HepG2 (cell line): Measurements from ENCODE around the gene FGD3. TPM values are rescaled to one million over a fixed set of nuclear protein-coding genes. Genes with fewer than 3 reads are reported as not detected.

Experiments
- ATAC-seq: fragments of 200-7000 bp; cut with Tn5 transposase; 3 replicates; pipeline ENCODE4 v1.9.1; 2020; ENCODE audit warnings: mild to moderate bottlenecking, moderate library complexity
- BruUV-seq: library from RNA; stranded (reverse); fragments of 400-500 nt; replicated peaks from 2 replicates; lab custom pipeline; 2021; lab: Mats Ljungman, UMichigan
- CTCF ChIA-PET: fragments of 300-600 bp; formaldehyde crosslinking; extraction: SDS; loops from one replicate; lab custom pipeline; 2021; ENCODE audit warnings: low total read pairs, inconsistent platforms, low intra/inter-chr PET ratio; lab: Yijun Ruan, JAX
- POLR2A ChIA-PET: fragments of 350-600 bp; sonication (Branson Sonifier 250); formaldehyde crosslinking; loops from one replicate; lab custom pipeline; 2020; ENCODE audit warnings: antibody characterized with exemption, inconsistent platforms; lab: Yijun Ruan, JAX
- DNase-seq: peaks from one replicate; pipeline ENCODE4 v3.0.0-alpha.2; 2015; ENCODE audit warnings: low spot score
- FAIRE-seq: peaks from 3 replicates; lab custom pipeline; 2011; peaks lifted over from hg19 to GRCh38; lab: Jason Lieb, UNC
- H2AFZ ChIP-seq: one replicate; pipeline ENCODE4 v1.6.1; 2011; ENCODE audit warnings: low read length, inconsistent platforms
- H3K27ac ChIP-seq: fragments of 300-600 bp; 3 replicates; pipeline ENCODE4 v1.8.0; 2011; ENCODE audit warnings: mixed run types, mild to moderate bottlenecking, mixed read lengths, low read length, inconsistent platforms; ENCODE audit not compliant: insufficient read depth; ENCODE audit errors: extremely low read length
- H3K27me3 ChIP-seq, 2 experiments: fragments of 200-600 bp in 1 of 2; 2 replicates in 1 of 2; 3 replicates in 1 of 2; pipeline versions ENCODE4 v1.6.0 to v1.8.0; 2011; ENCODE audit warnings: low read length in 2 of 2, mild to moderate bottlenecking in 2 of 2, moderate library complexity in 2 of 2, inconsistent platforms in 1 of 2; ENCODE audit not compliant: insufficient read depth in 2 of 2, control insufficient read depth in 1 of 2
- H3K36me3 ChIP-seq, 2 experiments: fragments of 200-600 bp in 1 of 2; replicated peaks in 1 of 2; 2 replicates in 1 of 2; 3 replicates in 1 of 2; pipeline versions ENCODE4 v1.5.1 to v1.8.0; 2011; ENCODE audit warnings: low read length in 2 of 2, inconsistent platforms in 1 of 2; ENCODE audit not compliant: insufficient read depth in 2 of 2, control insufficient read depth in 1 of 2
- H3K4me1 ChIP-seq: 2 replicates; pipeline ENCODE4 v1.5.1; 2012; ENCODE audit warnings: low read length, inconsistent platforms; ENCODE audit not compliant: insufficient read depth
- H3K4me2 ChIP-seq: 2 replicates; pipeline ENCODE4 v1.6.0; 2011; ENCODE audit warnings: low read depth, low read length, inconsistent platforms
- H3K4me3 ChIP-seq, 3 experiments: fragments of 200-600 bp in 1 of 3; sonication (generic), shearing (Covaris generic) in 1 of 3; replicated peaks in 1 of 3; 2 replicates each; pipeline ENCODE4 v1.5.1; 2011 to 2016; ENCODE audit warnings: low read length in 3 of 3, inconsistent platforms in 2 of 3, low read depth in 2 of 3, mild to moderate bottlenecking in 2 of 3, control low read depth in 1 of 3, mixed read lengths in 1 of 3; ENCODE audit not compliant: insufficient read depth in 1 of 3
- H3K79me2 ChIP-seq: one replicate; pipeline ENCODE4 v1.6.1; 2011; ENCODE audit warnings: low read length, inconsistent platforms; ENCODE audit not compliant: insufficient read depth
- H3K9ac ChIP-seq: 2 replicates; pipeline ENCODE4 v1.6.0; 2011; ENCODE audit warnings: mild to moderate bottlenecking, low read depth, low read length, inconsistent platforms; ENCODE audit not compliant: insufficient read depth
- H3K9me3 ChIP-seq: 2 replicates; pipeline ENCODE4 v1.5.1; 2012; ENCODE audit warnings: mild to moderate bottlenecking, low read length
- H4K20me1 ChIP-seq: 2 replicates; pipeline ENCODE4 v1.6.0; 2011; ENCODE audit warnings: inconsistent platforms, mild to moderate bottlenecking, low read length, moderate library complexity; ENCODE audit not compliant: insufficient read depth
- ATF4 ChIP-seq, 2 experiments: fragments of 450-650 bp in 1 of 2; sonication (generic) in 1 of 2; formaldehyde crosslinking; IDR thresholded peaks; 2 replicates each; pipeline versions ENCODE4 v1.5.0 to v1.8.0; 2020 to 2022; ENCODE audit warnings: mild to moderate bottlenecking in 1 of 2, missing genetic modification reagents in 1 of 2
- CBX1 ChIP-seq: IDR thresholded peaks from one replicate; pipeline ENCODE4 v1.6.1; 2016; ENCODE audit warnings: antibody characterized with exemption, low read depth
- NFAT5 ChIP-seq: sonication (generic); formaldehyde crosslinking; IDR thresholded peaks from 2 replicates; pipeline ENCODE4 v1.4.0; 2020; ENCODE audit warnings: missing genetic modification reagents
- POLR2AphosphoS5 ChIP-seq: IDR thresholded peaks from 2 replicates; pipeline ENCODE4 v1.6.1; 2012; ENCODE audit warnings: low read depth, low read length
- RAD21 ChIP-seq: fragments of 450-650 bp; formaldehyde crosslinking; IDR thresholded peaks from 2 replicates; pipeline ENCODE4 v1.5.0; 2020; ENCODE audit warnings: mild to moderate bottlenecking
- RAD51 ChIP-seq: fragments of 450-650 bp; IDR thresholded peaks from 2 replicates; pipeline ENCODE4 v1.6.1; 2016; ENCODE audit warnings: borderline replicate concordance
- THAP11 ChIP-seq: IDR thresholded peaks from 2 replicates; pipeline ENCODE4 v1.6.1; 2016; ENCODE audit warnings: missing biosample characterization, missing genetic modification reagents
- ZNF724P ChIP-seq: sonication (generic); formaldehyde crosslinking; IDR thresholded peaks from 2 replicates; pipeline ENCODE4 v1.8.0; 2022; ENCODE audit warnings: missing genetic modification reagents, borderline replicate concordance
- ZNF768 ChIP-seq: sonication (generic); formaldehyde crosslinking; IDR thresholded peaks from 2 replicates; pipeline ENCODE4 v1.4.0; 2020; ENCODE audit warnings: missing genetic modification reagents
- ZNF772 ChIP-seq: sonication (generic); formaldehyde crosslinking; IDR thresholded peaks from 2 replicates; pipeline ENCODE4 v1.5.0; 2020; ENCODE audit warnings: mild to moderate bottlenecking, missing genetic modification reagents
- WGBS: methylation state at CpG from one replicate; pipeline ENCODE4 v1.1.6; 2017; ENCODE audit warnings: low lambda C conversion rate; 5-methylcytosine and 5-hydroxymethylcytosine counted together
- in situ Hi-C: cut with HindIII; loops from 2 replicates; pipeline ENCODE4 v1.10.0; 2017; ENCODE audit warnings: low pct_unique_long_range_greater_than_20kb; ENCODE audit not compliant: extremely low pct_ligation_motif_present
- intact Hi-C: fragments of 100-400 bp; cut with micrococcal nuclease; formaldehyde crosslinking; loops from one replicate; pipeline ENCODE4 v1.10.0; 2022; ENCODE audit not compliant: unreplicated experiment
- polyA plus RNA-seq, 8 experiments: library from polyadenylated mRNA; depleted of rRNA in 3 of 8; stranded (reverse) in 7 of 8; unstranded in 1 of 8; fragments of >200 nt; fragmentation: Illumina TruSeq in 4 of 8; extraction: Trizol in 4 of 8; gene quantifications; 2 replicates each; pipeline versions ENCODE4 v1.2.1 to v1.2.3, GENCODE V29; 2011 to 2016; ENCODE audit warnings: low read depth in 4 of 8, missing spikeins in 1 of 8, mixed read lengths in 1 of 8; ENCODE audit not compliant: insufficient read depth in 1 of 8
- total RNA-seq, 5 experiments: library from RNA; depleted of rRNA; stranded (reverse); fragments of >200 nt; fragmentation: Illumina TruSeq; extraction: Trizol; gene quantifications; 2 replicates each; pipeline ENCODE4 v1.2.3, GENCODE V29; 2016; ENCODE audit warnings: low read depth in 1 of 5

Gene FGD3
- total and polyA plus RNA-seq, 2 of the 13 experiments (the other 11 are each of a cell fraction or from before 2014, with no cell fraction given), result 0.53 to 1.1 TPM

- no peak for TF ChIP-seq NFAT5 (CRISPR knock-in tag)
- no peak for TF ChIP-seq RAD51
These were observed 77.3 kb downstream of the FGD3 start (continued) for GRCh38 chr9:93024646-93024910.

GRCh38 chr9:93024986-93025630 is 77.8 kb downstream of the FGD3 start:
- DNase-seq, result no peak
- H3K4me1 ChIP-seq, result no peaks in the 10 kb centered on the region
- TF ChIP-seq CBX1, result no peak
- TF ChIP-seq ZNF724P (CRISPR knock-in tag), result no peak
- no peak for TF ChIP-seq ZNF772 (CRISPR knock-in tag)
- TF ChIP-seq ATF4 (CRISPR knock-in tag; IDR thresholded peaks at IDR 0.05), result no peak
- TF ChIP-seq RAD21 (CRISPR knock-in tag), result no peak
- TF ChIP-seq POLR2AphosphoS5, result no peak
- no peak for TF ChIP-seq THAP11 (CRISPR knock-in tag)
- TF ChIP-seq ZNF768 (CRISPR knock-in tag), result peak; percentile 46; the same call in 1 of the 2 replicates
- in situ Hi-C loops, result no loop called here
- H3K4me3 ChIP-seq, result no peak overlapping the region
- no peak overlapping the region for H3K4me2 ChIP-seq
- H3K79me2 ChIP-seq, result no peaks in the 10 kb centered on the region
- H3K27me3 ChIP-seq, result no peaks in the 10 kb centered on the region
- H4K20me1 ChIP-seq, result no peaks in the 10 kb centered on the region
- 71% methylated on average over 4 of the region's 11 CpGs for WGBS
- no peak for ATAC-seq
- no peak overlapping the region for H3K27ac ChIP-seq
- ChIA-PET CTCF (no interaction called here), POLR2A (no interaction called here)
- H3K9me3 ChIP-seq, result no peaks in the 10 kb centered on the region
- BruUV-seq, result no TSS peak
- no peak for FAIRE-seq
- no peak overlapping the region for H3K9ac ChIP-seq
- intact Hi-C loops, result no loop called here
- H2AFZ ChIP-seq, result no peak overlapping the region
- H3K36me3 ChIP-seq, result no peaks in the 10 kb centered on the region
